CD4-positive, CD25-positive, alpha-beta regulatory T cell (primary cell): ENCODE results near the gene CFAP251. TPM values are rescaled to one million over a fixed set of nuclear protein-coding genes. Genes with fewer than 3 reads are reported as not detected.
"Not testable (repeated sequence)": the region's sequence is repeated elsewhere in the genome, so short reads cannot be mapped to it uniquely, and the experiment has no call there.

Experiments
- ATAC-seq, 2 donors: fragments of 150-1000 bp; cut with Tn5 transposase; one replicate each; pipeline ENCODE4 v1.10.0; 2021; ENCODE audit warnings: low read depth in 2 of 2, moderate number of reproducible peaks in 2 of 2, moderate library complexity in 1 of 2
- DNase-seq, 3 donors: peaks; one replicate each; pipeline versions ENCODE4 v3.0.0 to v3.0.0-alpha.2; 2012 to 2022; ENCODE audit warnings: mixed read lengths in 1 of 3
- H3K27ac ChIP-seq: one replicate; pipeline ENCODE4 v1.7.0; 2013; ENCODE audit warnings: mild to moderate bottlenecking, low read length; ENCODE audit not compliant: insufficient read depth, poor library complexity, severe bottlenecking
- H3K27me3 ChIP-seq: one replicate; pipeline ENCODE4 v1.7.0; 2013; ENCODE audit warnings: low read length; ENCODE audit not compliant: control insufficient read depth, insufficient read depth
- H3K36me3 ChIP-seq: one replicate; pipeline ENCODE4 v1.7.0; 2013; ENCODE audit warnings: mild to moderate bottlenecking, low read length, moderate library complexity; ENCODE audit not compliant: control insufficient read depth, insufficient read depth
- H3K4me1 ChIP-seq: 2 replicates; pipeline ENCODE4 v1.7.0; 2013; ENCODE audit warnings: mild to moderate bottlenecking, low read length; ENCODE audit not compliant: insufficient read depth, control insufficient read depth, poor library complexity, severe bottlenecking
- H3K4me3 ChIP-seq: one replicate; pipeline ENCODE4 v1.7.0; 2013; ENCODE audit warnings: low read depth, mild to moderate bottlenecking, low read length, moderate library complexity
- H3K9me3 ChIP-seq, 2 experiments: 1 replicate in 1 of 2; 2 replicates in 1 of 2; pipeline ENCODE4 v1.7.0; 2013; ENCODE audit warnings: low read length in 2 of 2, mild to moderate bottlenecking in 1 of 2, moderate library complexity in 1 of 2; ENCODE audit not compliant: control insufficient read depth in 2 of 2
- H3K27ac Mint-ChIP-seq, 3 donors: one replicate each; pipeline ENCODE4 v1.8.0; 2020 to 2022; ENCODE audit warnings: mild to moderate bottlenecking in 3 of 3, mixed read lengths in 3 of 3, moderate library complexity in 2 of 3
- H3K27me3 Mint-ChIP-seq: one replicate; pipeline ENCODE4 v1.8.0; 2022; ENCODE audit warnings: mild to moderate bottlenecking, mixed read lengths
- H3K36me3 Mint-ChIP-seq: one replicate; pipeline ENCODE4 v1.8.0; 2020; ENCODE audit warnings: mixed read lengths
- H3K4me1 Mint-ChIP-seq, 4 donors: one replicate each; pipeline ENCODE4 v1.8.0; 2020 to 2022; ENCODE audit warnings: mixed read lengths in 4 of 4, mild to moderate bottlenecking in 1 of 4
- H3K4me3 Mint-ChIP-seq, 4 donors: one replicate each; pipeline ENCODE4 v1.8.0; 2020 to 2022; ENCODE audit warnings: mild to moderate bottlenecking in 4 of 4, mixed read lengths in 4 of 4, moderate library complexity in 3 of 4
- H3K9me3 Mint-ChIP-seq, 7 donors: one replicate each; pipeline ENCODE4 v1.8.0; 2020 to 2022; ENCODE audit warnings: mixed read lengths in 7 of 7, mild to moderate bottlenecking in 3 of 7, moderate library complexity in 2 of 7
- polyA plus RNA-seq, 4 donors: library from polyadenylated mRNA; unstranded; fragments of 300-500 nt; fragmentation: Illumina TruSeq; gene quantifications; one replicate each; pipeline ENCODE4 v1.2.3, GENCODE V29; 2021
- total RNA-seq: library from RNA; stranded (reverse); gene quantifications from one replicate; pipeline ENCODE4 v1.2.3, GENCODE V29; 2022

CFAP251 gene
- total and polyA plus RNA-seq, 5 donors from 2014 or later = 0.05 to 0.96 TPM; not detected in 3

- peaks cover 0 to 2% (median 0%) of the 10 kb centered on the region in 4 donors for H3K4me1 Mint-ChIP-seq
- no peaks in the 10 kb centered on the region for H3K9me3 Mint-ChIP-seq
- H3K36me3 ChIP-seq = no peaks in the 10 kb centered on the region
- H3K27ac Mint-ChIP-seq = no peak overlapping the region
- H3K4me1 ChIP-seq = no peaks in the 10 kb centered on the region
- ATAC-seq (no peak), DNase-seq (no peak)
- peaks cover 23% of the 10 kb centered on the region for H3K27me3 Mint-ChIP-seq
- H3K36me3 Mint-ChIP-seq = no peaks in the 10 kb centered on the region
- H3K9me3 ChIP-seq = no peaks in the 10 kb centered on the region
- H3K4me3 Mint-ChIP-seq = no peak overlapping the region
- H3K27me3 ChIP-seq = no peaks in the 10 kb centered on the region
- H3K27ac ChIP-seq = no peak overlapping the region
- H3K4me3 ChIP-seq = no peak overlapping the region
Observed at GRCh38 chr12:122030424-122031035, 112.1 kb downstream of the CFAP251 start.

DNA sequence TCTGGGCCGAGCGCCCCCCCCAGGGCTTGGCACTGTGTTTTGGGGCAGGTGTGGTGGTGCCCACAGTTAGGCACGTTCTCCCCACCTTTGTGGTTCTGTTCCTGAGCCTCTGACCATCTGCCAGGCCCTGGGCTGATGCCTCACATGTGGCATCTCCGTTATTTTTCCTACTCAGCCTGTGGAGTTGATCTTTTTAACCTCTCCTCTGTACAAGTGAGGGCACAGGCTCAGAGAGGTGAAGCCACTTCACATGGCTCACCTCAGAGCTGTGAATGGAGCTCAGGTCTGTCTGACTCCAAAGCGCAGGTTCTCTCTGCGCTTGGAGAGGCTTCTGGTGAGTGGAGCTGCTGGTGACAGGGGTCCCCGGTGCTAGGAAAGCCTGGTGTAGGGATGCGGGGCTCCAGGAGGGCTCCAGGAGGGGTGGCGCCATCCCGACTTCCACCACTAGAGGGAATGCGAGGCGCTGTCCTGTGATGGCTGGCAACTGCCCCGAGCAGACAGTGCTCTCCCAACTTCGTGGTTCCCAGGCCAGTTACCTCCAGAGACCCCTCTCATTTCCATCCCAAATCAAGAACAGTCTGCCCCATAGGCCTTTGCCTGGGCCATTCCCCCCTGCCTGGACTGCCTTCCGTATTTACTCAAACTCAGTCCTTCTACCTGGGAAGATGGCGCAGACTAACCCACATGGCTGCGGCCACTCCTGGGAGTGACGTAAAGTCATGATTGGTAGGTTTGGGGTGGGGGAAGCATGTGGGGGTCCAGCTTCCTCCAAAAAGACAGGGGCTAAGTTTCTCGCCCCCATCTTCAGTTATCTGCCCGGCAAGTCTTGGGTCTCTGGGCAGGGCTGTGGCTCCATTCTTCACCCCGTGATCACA lies 113.2 kb downstream of the CFAP251 start:
- no peak overlapping the region for H3K4me3 ChIP-seq
- no peaks in the 10 kb centered on the region for H3K36me3 ChIP-seq
- no peaks in the 10 kb centered on the region for H3K36me3 Mint-ChIP-seq
- ATAC-seq (peak in 1 of 2 donors; percentile 42), DNase-seq (peak in 2 of 3 donors; percentile 8 to 31)
- peaks cover 20% of the 10 kb centered on the region for H3K27me3 Mint-ChIP-seq
- no peaks in the 10 kb centered on the region for H3K4me1 Mint-ChIP-seq
- no peaks in the 10 kb centered on the region for H3K4me1 ChIP-seq
- H3K9me3 Mint-ChIP-seq = peaks cover 0 to 2% (median 0%) of the 10 kb centered on the region in 7 donors
- no peak overlapping the region for H3K27ac Mint-ChIP-seq
- no peak overlapping the region for H3K4me3 Mint-ChIP-seq
- no peak overlapping the region for H3K27ac ChIP-seq
- H3K27me3 ChIP-seq = no peaks in the 10 kb centered on the region
- H3K9me3 ChIP-seq = no peaks in the 10 kb centered on the region

DNA sequence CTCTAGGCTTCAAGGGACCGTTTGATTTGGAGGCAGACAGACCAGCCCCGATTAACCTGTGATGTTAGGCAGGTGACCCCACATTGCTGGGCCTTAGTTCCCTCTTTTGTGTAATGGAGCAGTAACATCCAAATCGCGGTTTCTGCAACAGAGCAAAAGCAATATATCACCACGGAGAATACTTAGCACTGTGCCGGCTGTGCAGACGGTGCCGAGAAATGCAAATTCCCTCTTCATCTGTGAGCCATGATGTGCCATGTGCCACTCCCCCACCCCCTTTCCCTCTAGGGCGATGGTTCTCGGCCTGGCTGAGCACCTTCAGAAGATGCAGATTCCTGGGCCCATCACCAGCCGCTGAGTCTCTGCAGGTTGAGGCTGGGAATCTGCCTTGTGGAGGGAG lies 114.2 kb downstream of the CFAP251 start:
- no peaks in the 10 kb centered on the region for H3K36me3 ChIP-seq
- H3K9me3 ChIP-seq = no peaks in the 10 kb centered on the region
- H3K4me3 Mint-ChIP-seq = no peak overlapping the region
- H3K36me3 Mint-ChIP-seq = no peaks in the 10 kb centered on the region
- no peak overlapping the region for H3K4me3 ChIP-seq
- H3K9me3 Mint-ChIP-seq = peaks cover 0 to 2% (median 0%) of the 10 kb centered on the region in 7 donors
- H3K27me3 ChIP-seq = no peaks in the 10 kb centered on the region
- no peaks in the 10 kb centered on the region for H3K4me1 Mint-ChIP-seq
- no peak overlapping the region for H3K27ac Mint-ChIP-seq
- peaks cover 11% of the 10 kb centered on the region for H3K27me3 Mint-ChIP-seq
- no peaks in the 10 kb centered on the region for H3K4me1 ChIP-seq
- ATAC-seq = no peak
- DNase-seq = no peak
- H3K27ac ChIP-seq = no peak overlapping the region

DNA sequence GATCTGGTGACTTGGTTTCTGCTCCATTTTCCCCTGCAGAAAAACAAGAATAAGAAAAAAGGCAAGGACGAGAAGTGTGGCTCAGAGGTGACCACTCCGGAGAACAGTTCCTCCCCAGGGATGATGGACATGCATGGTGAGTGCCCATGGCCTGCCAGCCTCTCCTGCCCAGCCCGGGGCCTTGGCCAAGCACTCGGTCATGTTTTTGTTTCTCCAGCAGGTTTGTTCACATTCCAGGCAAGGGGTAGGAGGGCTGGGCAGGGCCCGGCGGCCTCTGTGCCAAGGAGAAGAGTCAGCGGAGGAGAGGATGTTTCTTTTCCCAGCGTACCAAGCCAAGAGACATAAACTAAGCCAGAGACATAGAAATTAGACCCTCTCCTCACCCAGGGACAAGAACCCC lies 116.9 kb downstream of the CFAP251 start:
- Histone ChIP-seq H3K9me3 (no peaks in the 10 kb centered on the region), H3K36me3 (no peaks in the 10 kb centered on the region), H3K4me3 (no peak overlapping the region), H3K27ac (no peak overlapping the region), H3K4me1 (no peaks in the 10 kb centered on the region), H3K27me3 (no peaks in the 10 kb centered on the region)
- H3K27ac Mint-ChIP-seq = no peak overlapping the region
- H3K4me1 Mint-ChIP-seq = no peaks in the 10 kb centered on the region
- H3K9me3 Mint-ChIP-seq = peaks cover 0 to 2% (median 0%) of the 10 kb centered on the region in 7 donors
- H3K27me3 Mint-ChIP-seq = no peaks in the 10 kb centered on the region
- H3K36me3 Mint-ChIP-seq = no peaks in the 10 kb centered on the region
- no peak overlapping the region for H3K4me3 Mint-ChIP-seq
- ATAC-seq = no peak
- no peak for DNase-seq

DNA sequence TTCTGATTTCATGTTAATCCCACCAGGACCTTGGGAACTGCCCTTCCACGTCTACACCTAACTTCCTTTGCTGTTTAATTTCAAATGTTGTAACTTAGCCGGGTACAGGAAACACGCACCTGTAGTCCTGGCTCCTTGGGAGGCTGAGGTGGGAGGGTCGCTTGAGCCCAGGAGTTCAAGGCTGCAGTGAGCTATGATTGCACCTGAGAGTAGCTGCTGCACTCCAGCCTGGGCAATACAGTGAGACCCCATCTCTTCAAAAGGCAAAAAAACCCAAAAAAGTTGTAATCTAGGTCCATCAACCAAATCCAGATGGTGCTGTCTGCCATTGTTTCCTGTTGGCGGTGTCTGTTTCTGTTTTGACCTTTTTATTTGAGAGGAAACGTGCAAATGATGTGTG lies 117.8 kb downstream of the CFAP251 start:
- H3K9me3 Mint-ChIP-seq = peaks cover 0 to 2% (median 0%) of the 10 kb centered on the region in 7 donors
- peaks cover 5% of the 10 kb centered on the region for H3K36me3 Mint-ChIP-seq
- H3K4me1 Mint-ChIP-seq = no peaks in the 10 kb centered on the region
- ATAC-seq (no peak), DNase-seq (no peak)
- H3K4me1 ChIP-seq = no peaks in the 10 kb centered on the region
- no peaks in the 10 kb centered on the region for H3K36me3 ChIP-seq
- H3K27ac Mint-ChIP-seq = no peak overlapping the region
- no peak overlapping the region for H3K4me3 ChIP-seq
- no peak overlapping the region for H3K27ac ChIP-seq
- no peaks in the 10 kb centered on the region for H3K27me3 ChIP-seq
- H3K4me3 Mint-ChIP-seq = no peak overlapping the region
- H3K9me3 ChIP-seq = no peaks in the 10 kb centered on the region
- no peaks in the 10 kb centered on the region for H3K27me3 Mint-ChIP-seq

DNA sequence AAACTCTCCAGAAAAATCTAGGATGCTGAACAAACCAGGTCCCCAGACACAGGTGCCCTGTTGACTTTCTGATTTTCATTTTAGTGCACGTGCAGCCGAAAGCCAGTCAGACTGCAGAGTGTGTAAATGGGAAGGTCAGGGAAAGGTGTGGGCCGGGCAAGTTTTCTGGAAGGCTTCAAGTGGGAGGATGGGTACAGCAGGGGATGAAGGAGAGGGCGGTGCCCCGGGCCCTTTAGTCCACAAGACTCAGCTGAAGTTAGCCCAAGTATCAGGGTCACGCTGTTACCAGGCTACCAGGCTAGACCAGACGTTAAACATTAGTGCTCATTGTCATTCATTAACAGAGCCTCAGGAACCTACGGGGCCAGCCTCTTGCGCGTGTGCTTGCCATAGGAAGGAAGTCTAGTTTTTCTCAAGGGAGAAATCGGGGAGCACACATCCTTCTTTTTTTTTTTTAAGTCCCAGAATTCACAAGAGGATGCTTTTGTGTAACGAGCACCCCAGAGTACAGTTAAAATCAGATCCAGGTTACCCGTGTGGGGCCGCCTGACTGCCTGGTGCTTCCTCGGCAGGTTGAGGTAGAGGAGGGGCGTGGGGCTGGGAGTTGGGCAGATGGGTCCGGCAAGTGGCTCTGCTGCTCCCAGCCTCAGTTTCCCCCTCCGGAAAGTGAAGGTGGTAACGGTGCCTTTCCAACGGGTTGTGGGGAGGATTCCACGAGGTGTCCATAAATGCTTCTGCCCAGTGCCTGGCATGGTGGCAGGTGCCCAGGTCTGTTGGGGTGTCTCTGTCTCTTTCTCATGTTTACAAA lies 122.4 kb downstream of the CFAP251 start:
- no peaks in the 10 kb centered on the region for H3K27me3 Mint-ChIP-seq
- peaks cover 5% of the 10 kb centered on the region for H3K36me3 Mint-ChIP-seq
- Histone ChIP-seq H3K4me3 (no peak overlapping the region), H3K36me3 (no peaks in the 10 kb centered on the region), H3K27me3 (no peaks in the 10 kb centered on the region), H3K27ac (no peak overlapping the region), H3K4me1 (no peaks in the 10 kb centered on the region), H3K9me3 (no peaks in the 10 kb centered on the region)
- H3K4me3 Mint-ChIP-seq = no peak overlapping the region
- H3K9me3 Mint-ChIP-seq = peaks cover 0 to 2% (median 0%) of the 10 kb centered on the region in 7 donors
- H3K4me1 Mint-ChIP-seq = no peaks in the 10 kb centered on the region
- no peak for ATAC-seq
- H3K27ac Mint-ChIP-seq = peak overlapping the region in 1 of 3 donors; percentile 38
- no peak for DNase-seq

- not testable (repeated sequence) for DNase-seq, H3K27ac ChIP-seq, H3K9me3 ChIP-seq, H3K4me1 ChIP-seq, H3K27me3 ChIP-seq, H3K36me3 ChIP-seq, ATAC-seq, H3K4me3 Mint-ChIP-seq, H3K27me3 Mint-ChIP-seq, H3K4me1 Mint-ChIP-seq, H3K9me3 Mint-ChIP-seq, H3K4me3 ChIP-seq, H3K27ac Mint-ChIP-seq, H3K36me3 Mint-ChIP-seq
Observed at GRCh38 chr12:122041458-122041857, 123.1 kb downstream of the CFAP251 start.
